ENCODE data around the gene FAM227B. TPM values are rescaled to one million over a fixed set of nuclear protein-coding genes. Genes with fewer than 3 reads are reported as not detected.

Gene FAM227B
- total and polyA plus RNA-seq, 5 experiments from 2014 or later: 14.5 to 28.7 (median 23.8) TPM

GRCh38 chr15:49452595-49452994 is 168.0 kb downstream of the FAM227B start:
- DNase-seq (no peak), ATAC-seq (no peak)
- POLR2A ChIA-PET: no interaction called here
- Mint-ChIP-seq H3K4me3 (no peak overlapping the region), H3K36me3 (no peaks in the 10 kb centered on the region), H3K27ac (no peak overlapping the region), H3K4me1 (no peaks in the 10 kb centered on the region), H3K27me3 (peaks cover 0 to 24% (median 8%) of the 10 kb centered on the region in 5 donors), H3K9me3 (no peaks in the 10 kb centered on the region)

DNA sequence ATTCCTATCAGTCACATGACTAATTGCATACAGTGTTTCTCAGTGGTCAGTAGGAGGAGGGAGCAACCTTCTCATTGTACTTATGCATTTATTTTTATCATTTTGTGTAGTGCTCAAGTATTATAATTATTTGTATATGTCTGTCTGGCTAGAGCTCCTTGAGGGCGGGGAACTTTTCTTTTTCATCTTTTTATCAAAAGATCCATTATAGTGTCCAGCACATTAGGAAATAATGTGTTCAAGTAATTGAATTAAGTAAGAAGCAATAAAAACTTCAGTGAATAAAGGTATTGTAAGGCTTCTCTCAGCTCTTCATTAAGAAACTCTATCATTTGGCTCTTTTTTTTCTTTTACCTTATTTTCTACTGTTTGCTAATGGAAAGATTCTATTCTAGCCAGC is 178.8 kb downstream of the FAM227B start:
- POLR2A ChIA-PET: no interaction called here
- no peak overlapping the region for H3K4me3 Mint-ChIP-seq
- ATAC-seq (no peak), DNase-seq (no peak)
- no peaks in the 10 kb centered on the region for H3K9me3 Mint-ChIP-seq
- H3K4me1 Mint-ChIP-seq: peaks cover 0 to 17% (median under 1%) of the 10 kb centered on the region in 4 donors
- peaks cover 0 to 3% (median 1%) of the 10 kb centered on the region in 5 donors for H3K27me3 Mint-ChIP-seq
- no peak overlapping the region for H3K27ac Mint-ChIP-seq
- no peaks in the 10 kb centered on the region for H3K36me3 Mint-ChIP-seq

DNA sequence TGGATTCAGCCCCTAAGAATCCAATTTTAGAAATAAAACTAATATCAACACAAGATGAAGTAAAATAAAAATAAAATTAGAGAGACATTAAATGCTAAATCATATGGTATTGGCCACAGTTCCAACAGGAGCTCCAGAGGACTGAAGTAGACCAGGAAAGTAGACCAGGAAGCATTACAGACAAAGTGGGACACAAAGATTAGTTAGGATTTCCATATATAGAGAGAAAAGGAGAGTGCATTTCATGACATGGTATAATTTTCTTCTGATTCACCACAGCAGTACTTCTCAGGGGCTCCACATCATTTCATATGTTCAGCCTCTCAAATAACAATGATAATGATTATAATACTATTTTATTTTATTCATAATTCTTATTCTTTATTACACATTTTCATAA is 179.3 kb downstream of the FAM227B start:
- no peaks in the 10 kb centered on the region for H3K9me3 Mint-ChIP-seq
- no peak for DNase-seq
- POLR2A ChIA-PET: no interaction called here

GRCh38 chr15:49439678-49440395 is 180.8 kb downstream of the FAM227B start:
- H3K4me3 Mint-ChIP-seq: no peak overlapping the region
- POLR2A ChIA-PET: no interaction called here

More for the DNA sequence above, 179.3 kb downstream of the FAM227B start:
- Mint-ChIP-seq H3K27me3 (peaks cover 0 to 3% (median 0%) of the 10 kb centered on the region in 5 donors), H3K36me3 (no peaks in the 10 kb centered on the region), H3K4me3 (no peak overlapping the region), H3K4me1 (peaks cover 0 to 17% (median under 1%) of the 10 kb centered on the region in 4 donors), H3K27ac (no peak overlapping the region)
- no peak for ATAC-seq

GRCh38 chr15:49438962-49439631 is 181.5 kb downstream of the FAM227B start:
- no peaks in the 10 kb centered on the region for H3K9me3 Mint-ChIP-seq
- H3K36me3 Mint-ChIP-seq: no peaks in the 10 kb centered on the region
- peaks cover 0 to 17% (median under 1%) of the 10 kb centered on the region in 4 donors for H3K4me1 Mint-ChIP-seq
- H3K27ac Mint-ChIP-seq: peak overlapping the region in 1 of 10 donors; percentile 4
- H3K27me3 Mint-ChIP-seq: peaks cover 0 to 3% (median 0%) of the 10 kb centered on the region in 5 donors
- H3K4me3 Mint-ChIP-seq: no peak overlapping the region
- DNase-seq (peak in 1 of 10 donors; percentile 49), ATAC-seq (no peak)
- POLR2A ChIA-PET: no interaction called here

More at GRCh38 chr15:49439678-49440395, 180.8 kb downstream of the FAM227B start:
- H3K27me3 Mint-ChIP-seq: peaks cover 0 to 3% (median 0%) of the 10 kb centered on the region in 5 donors
- DNase-seq (no peak), ATAC-seq (no peak)
- H3K27ac Mint-ChIP-seq: no peak overlapping the region
- no peaks in the 10 kb centered on the region for H3K9me3 Mint-ChIP-seq
- no peaks in the 10 kb centered on the region for H3K36me3 Mint-ChIP-seq
- peaks cover 0 to 17% (median under 1%) of the 10 kb centered on the region in 4 donors for H3K4me1 Mint-ChIP-seq

GRCh38 chr15:49436751-49437150 is 183.9 kb downstream of the FAM227B start:
- Mint-ChIP-seq H3K36me3 (no peaks in the 10 kb centered on the region), H3K4me1 (peaks cover 0 to 17% (median under 1%) of the 10 kb centered on the region in 4 donors), H3K27me3 (peaks cover 0 to 3% (median 0%) of the 10 kb centered on the region in 5 donors), H3K27ac (no peak overlapping the region), H3K4me3 (no peak overlapping the region), H3K9me3 (no peaks in the 10 kb centered on the region)
- no peak for DNase-seq
- POLR2A ChIA-PET: no interaction called here
- no peak for ATAC-seq

- Mint-ChIP-seq H3K9me3 (no peaks in the 10 kb centered on the region), H3K36me3 (no peaks in the 10 kb centered on the region), H3K27ac (no peak overlapping the region), H3K27me3 (peaks cover 0 to 3% (median 0%) of the 10 kb centered on the region in 5 donors), H3K4me1 (peaks cover 0 to 16% (median under 1%) of the 10 kb centered on the region in 4 donors), H3K4me3 (no peak overlapping the region)
- DNase-seq (no peak), ATAC-seq (no peak)
- POLR2A ChIA-PET: no interaction called here
Measured at GRCh38 chr15:49435174-49435573, 185.4 kb downstream of the FAM227B start.

DNA sequence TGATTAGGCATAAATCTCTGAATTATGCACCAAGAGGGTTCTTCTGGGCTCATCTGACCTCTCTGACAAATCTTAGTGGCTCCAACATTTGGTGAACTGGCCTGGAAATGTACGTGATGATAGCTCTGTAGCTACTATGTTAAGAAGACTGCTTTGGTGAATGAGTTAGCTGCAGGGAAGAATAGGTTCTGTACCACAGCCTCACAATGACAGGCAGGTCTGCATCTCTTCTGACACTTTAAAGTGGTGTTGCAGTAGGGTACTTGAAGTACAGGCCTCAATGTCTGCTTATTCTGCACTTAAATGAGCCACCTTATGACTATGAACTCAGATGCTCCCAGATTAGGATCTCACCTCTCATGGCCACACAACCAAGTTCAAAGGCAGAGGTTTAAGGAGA is 190.6 kb downstream of the FAM227B start:
- H3K27ac Mint-ChIP-seq: no peak overlapping the region
- no peaks in the 10 kb centered on the region for H3K4me1 Mint-ChIP-seq
- ATAC-seq: no peak
- no peaks in the 10 kb centered on the region for H3K36me3 Mint-ChIP-seq
- no peak overlapping the region for H3K4me3 Mint-ChIP-seq
- no peaks in the 10 kb centered on the region for H3K27me3 Mint-ChIP-seq
- POLR2A ChIA-PET: no interaction called here
- DNase-seq: no peak
- no peaks in the 10 kb centered on the region for H3K9me3 Mint-ChIP-seq

DNA sequence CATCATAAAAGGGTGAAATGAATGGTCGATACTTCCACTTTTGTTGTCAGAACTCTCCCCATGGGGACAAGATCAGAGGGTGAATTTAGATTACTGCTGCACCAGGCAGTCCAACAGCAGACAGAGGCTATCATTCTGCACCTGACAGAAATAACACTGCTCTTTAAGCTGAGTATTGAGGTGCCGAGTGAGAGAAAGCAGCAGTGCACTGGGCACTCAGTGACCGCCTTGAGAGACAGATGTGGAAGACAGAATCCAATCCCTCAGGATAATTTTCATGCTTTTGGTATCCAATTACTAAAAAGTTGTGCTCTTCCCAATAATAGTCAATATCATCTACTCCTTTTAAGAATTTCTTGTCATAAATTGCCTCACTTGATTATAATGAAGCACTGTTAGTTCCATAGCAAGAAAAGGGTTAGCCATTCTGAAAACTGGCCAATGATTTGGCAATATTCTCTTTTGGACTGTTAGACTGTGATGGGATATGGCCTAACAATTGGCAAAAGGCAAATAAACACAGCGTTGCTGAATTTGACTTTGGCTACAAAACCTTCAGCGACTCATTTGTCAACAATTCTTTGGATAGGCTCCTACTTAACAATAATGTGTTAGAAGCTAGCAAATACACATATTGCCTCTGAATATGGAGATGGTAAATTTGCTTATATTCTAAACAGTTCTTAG is 192.1 kb downstream of the FAM227B start:
- POLR2A ChIA-PET: no interaction called here
- no peak overlapping the region for H3K4me3 Mint-ChIP-seq

DNA sequence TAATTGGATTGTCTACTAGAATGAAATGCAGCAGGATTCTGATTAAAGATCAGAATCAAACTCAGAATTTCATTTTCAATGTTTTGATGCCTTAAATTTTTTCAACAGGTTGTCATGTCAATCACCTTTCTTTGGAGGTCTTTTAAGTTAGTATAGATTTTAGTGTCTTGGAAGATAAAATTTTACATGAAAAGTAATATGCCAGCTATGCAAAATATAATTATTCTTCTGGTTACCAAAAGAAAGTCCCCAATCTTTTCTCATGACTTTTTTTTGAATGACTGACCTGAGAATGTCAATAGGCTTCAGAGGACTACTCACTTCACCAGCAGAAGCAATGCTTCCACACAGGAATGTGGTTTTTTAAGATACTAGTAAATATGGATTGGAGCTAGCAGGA is 193.2 kb downstream of the FAM227B start:
- no peak overlapping the region for H3K27ac Mint-ChIP-seq
- POLR2A ChIA-PET: no interaction called here
- ATAC-seq (no peak), DNase-seq (no peak)
- no peaks in the 10 kb centered on the region for H3K4me1 Mint-ChIP-seq
- H3K36me3 Mint-ChIP-seq: no peaks in the 10 kb centered on the region
- no peaks in the 10 kb centered on the region for H3K9me3 Mint-ChIP-seq
- H3K4me3 Mint-ChIP-seq: no peak overlapping the region
- H3K27me3 Mint-ChIP-seq: no peaks in the 10 kb centered on the region

More for the DNA sequence above, 192.1 kb downstream of the FAM227B start:
- H3K4me1 Mint-ChIP-seq: no peaks in the 10 kb centered on the region
- ATAC-seq (no peak), DNase-seq (no peak)
- no peaks in the 10 kb centered on the region for H3K9me3 Mint-ChIP-seq
- no peaks in the 10 kb centered on the region for H3K27me3 Mint-ChIP-seq
- H3K36me3 Mint-ChIP-seq: no peaks in the 10 kb centered on the region
- H3K27ac Mint-ChIP-seq: no peak overlapping the region

- POLR2A ChIA-PET: no interaction called here
- no peak for ATAC-seq
- no peak for DNase-seq
- H3K27ac Mint-ChIP-seq: no peak overlapping the region
- H3K4me3 Mint-ChIP-seq: no peak overlapping the region
- peaks cover 0 to 7% (median 4%) of the 10 kb centered on the region in 4 donors for H3K4me1 Mint-ChIP-seq
- H3K36me3 Mint-ChIP-seq: no peaks in the 10 kb centered on the region
- no peaks in the 10 kb centered on the region for H3K9me3 Mint-ChIP-seq
- H3K27me3 Mint-ChIP-seq: no peaks in the 10 kb centered on the region
Measured at GRCh38 chr15:49424954-49425353, 195.7 kb downstream of the FAM227B start.

DNA sequence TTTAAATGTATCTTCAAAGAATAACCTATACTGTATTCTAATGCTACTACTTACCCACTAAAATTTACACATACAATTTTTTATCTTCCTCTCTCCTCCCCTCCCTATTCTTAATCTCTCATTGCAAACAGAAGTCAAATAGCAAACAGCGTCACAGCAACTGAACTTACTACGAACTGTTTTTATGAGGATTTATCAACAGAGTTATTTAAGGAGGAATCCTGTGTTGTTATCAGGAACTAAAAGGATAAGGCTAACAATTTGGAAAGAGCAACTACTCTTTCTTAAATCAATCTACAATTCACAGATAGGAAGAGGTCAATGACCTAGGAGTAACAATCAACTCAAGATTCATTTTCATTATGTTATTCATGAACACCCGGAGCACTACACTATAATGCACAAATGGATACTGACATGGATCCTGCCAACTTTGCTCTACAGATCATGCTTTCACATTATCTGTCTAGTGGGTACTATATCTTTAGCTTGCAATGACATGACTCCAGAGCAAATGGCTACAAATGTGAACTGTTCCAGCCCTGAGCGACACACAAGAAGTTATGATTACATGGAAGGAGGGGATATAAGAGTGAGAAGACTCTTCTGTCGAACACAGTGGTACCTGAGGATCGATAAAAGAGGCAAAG is 196.6 kb downstream of the FAM227B start:
- POLR2A ChIA-PET: no interaction called here
- H3K4me3 Mint-ChIP-seq: no peak overlapping the region
- H3K27me3 Mint-ChIP-seq: no peaks in the 10 kb centered on the region
- no peak for ATAC-seq
- no peak for DNase-seq
- peaks cover 0 to 7% (median 4%) of the 10 kb centered on the region in 4 donors for H3K4me1 Mint-ChIP-seq
- no peaks in the 10 kb centered on the region for H3K36me3 Mint-ChIP-seq
- H3K27ac Mint-ChIP-seq: no peak overlapping the region
- no peaks in the 10 kb centered on the region for H3K9me3 Mint-ChIP-seq

GRCh38 chr15:49423021-49423420 is 197.6 kb downstream of the FAM227B start, which contains the start of gene FGF7:
Gene FGF7, plus strand, starts transcription at chr15:49423242. Its CDS starts 1,056 bp downstream, at chr15:49424298.
- peak within 1 kb of the TSS in 5 of 10 donors; percentile 12 to 74 (median 57) for H3K4me3 Mint-ChIP-seq

More at GRCh38 chr15:49423021-49423420, 197.6 kb downstream of the FAM227B start, which contains the start of gene FGF7:
- POLR2A ChIA-PET: no interaction called here
- no peaks in the 10 kb centered on the region for H3K27me3 Mint-ChIP-seq
- DNase-seq (no peak), ATAC-seq (no peak)
- H3K36me3 Mint-ChIP-seq: no peaks in the 10 kb centered on the region
- H3K9me3 Mint-ChIP-seq: no peaks in the 10 kb centered on the region
- peak within 1 kb of the TSS in 3 of 10 donors; percentile 6 to 80 (median 11) for H3K27ac Mint-ChIP-seq
- H3K4me1 Mint-ChIP-seq: peaks cover 0 to 7% (median 4%) of the 10 kb centered on the region in 4 donors
